A172 (cell line): ENCODE data around the gene RAP1GDS1. TPM values are rescaled to one million over a fixed set of nuclear protein-coding genes. Genes with fewer than 3 reads are reported as not detected.
"Not testable (repeated sequence)": the region's sequence is repeated elsewhere in the genome, so short reads cannot be mapped to it uniquely, and the experiment has no call there.

Experiments
- DNase-seq: peaks from one replicate; pipeline ENCODE4 v3.0.0-alpha.2; 2015; ENCODE audit warnings: low spot score
- total RNA-seq: library from RNA; depleted of rRNA; stranded (reverse); fragments of >200 nt; shearing (Covaris generic); gene quantifications from 2 replicates; pipeline ENCODE4 v1.2.3, GENCODE V29; 2014

Gene RAP1GDS1
- total RNA-seq, 1 experiment from 2014 or later = 50.2 TPM

DNA sequence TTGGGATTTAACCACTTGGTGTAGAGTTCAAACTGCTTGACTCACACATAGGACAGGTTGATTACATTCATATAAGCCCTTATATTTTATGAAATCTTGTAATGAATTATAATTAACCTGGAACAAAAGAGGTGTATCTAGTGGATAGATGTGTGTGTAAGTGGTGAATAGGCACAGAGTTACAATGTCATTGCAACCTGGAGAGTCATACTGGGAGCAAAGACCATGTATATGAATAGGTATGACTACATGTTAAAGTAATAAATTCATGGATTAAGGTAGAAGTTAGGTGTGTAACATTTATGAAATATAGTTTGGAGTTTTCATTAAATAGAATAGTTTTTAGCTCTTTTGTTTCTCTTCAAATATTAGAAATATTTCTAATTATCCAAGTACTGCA is 26.1 kb downstream of the RAP1GDS1 start:
- DNase-seq = no peak

DNA sequence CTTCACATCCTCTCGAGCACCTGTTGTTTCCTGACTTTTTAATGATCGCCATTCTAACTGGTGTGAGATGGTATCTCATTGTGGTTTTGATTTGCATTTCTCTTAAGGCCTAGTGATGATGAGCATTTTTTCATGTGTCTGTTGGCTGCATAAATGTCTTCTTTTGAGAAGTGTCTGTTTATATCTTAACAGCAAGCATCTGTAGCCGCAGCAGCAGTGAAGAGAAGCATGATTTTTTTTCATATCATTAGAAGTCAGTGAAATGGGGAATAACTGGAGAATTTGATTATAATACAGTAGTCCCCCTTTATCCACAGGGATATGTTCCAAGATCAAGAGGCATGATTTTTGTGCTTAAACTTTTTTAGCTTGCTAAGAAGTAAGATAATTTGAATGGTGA is 27.5 kb downstream of the RAP1GDS1 start:
- DNase-seq = not testable (repeated sequence)

DNA sequence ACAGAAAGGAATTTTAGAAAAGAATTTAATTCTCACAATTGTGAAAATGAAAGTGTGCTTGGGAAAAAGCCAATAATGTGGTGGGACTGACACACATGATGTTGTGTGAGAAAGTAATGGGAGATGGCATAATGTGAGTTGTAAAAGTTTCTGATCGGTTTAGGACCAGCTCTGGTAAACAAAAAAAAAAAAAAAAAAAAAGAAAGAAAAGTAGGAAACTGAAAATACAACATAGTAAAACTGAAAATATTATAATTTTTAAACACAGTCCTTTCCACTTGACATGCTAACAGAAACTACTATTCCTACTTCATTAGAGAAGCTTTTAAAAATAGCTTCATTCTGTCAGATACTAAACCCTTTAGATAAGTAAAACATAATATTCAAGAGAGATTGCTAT is 28.2 kb downstream of the RAP1GDS1 start:
- DNase-seq = no peak

DNA sequence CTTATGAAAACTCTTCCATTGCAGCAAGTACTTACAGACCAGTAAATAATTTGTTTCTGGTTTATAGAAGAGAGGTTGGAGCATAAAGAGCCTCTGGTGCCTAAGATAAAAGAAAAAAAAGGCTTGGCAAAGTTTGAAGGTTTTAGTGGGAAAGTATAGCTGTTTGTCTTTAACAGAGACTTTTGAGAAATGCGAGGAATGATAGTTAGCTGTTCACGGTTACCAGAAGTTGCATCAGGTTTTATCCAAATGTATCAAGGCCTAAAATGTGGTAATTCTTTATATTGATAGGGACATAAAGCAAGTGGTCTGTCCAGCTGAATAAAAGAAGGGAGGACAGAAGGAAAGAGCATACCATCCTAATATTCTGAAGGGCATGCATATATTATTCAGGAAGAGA is 29.3 kb downstream of the RAP1GDS1 start:
- DNase-seq = no peak

DNA sequence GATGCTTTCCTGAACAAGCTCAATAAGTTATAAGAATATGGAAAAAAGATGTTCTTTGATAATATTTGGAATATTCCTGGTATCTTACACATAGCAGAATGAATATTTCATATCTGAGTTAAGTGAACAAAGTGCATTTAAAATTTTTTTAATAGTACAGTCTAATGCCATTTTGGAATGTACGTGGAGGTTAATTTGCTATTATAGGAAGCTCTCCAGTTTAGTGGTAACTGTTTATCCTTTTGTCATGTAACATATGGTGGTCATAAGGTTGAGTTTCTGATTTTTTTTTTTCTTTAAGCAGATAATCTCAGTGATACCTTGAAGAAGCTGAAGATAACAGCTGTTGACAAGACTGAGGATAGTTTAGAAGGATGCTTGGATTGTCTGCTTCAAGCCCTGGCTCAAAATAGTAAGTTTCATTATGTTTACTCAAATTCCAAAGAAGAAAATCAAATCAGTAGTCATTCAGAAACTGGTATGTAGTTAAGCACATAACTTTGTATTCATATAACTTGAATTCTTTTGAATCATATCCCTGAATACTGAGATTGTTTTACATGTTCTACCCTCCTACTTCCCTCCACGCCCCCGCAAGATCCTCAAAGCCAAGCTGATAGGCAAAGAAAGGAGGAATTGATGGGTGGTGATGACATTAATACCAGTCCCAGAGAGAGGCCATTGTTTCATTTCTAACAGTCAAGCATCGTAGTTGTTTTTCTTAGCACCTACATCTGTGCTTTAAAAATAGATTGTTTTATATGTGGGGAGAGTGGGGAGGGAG is 32.1 kb downstream of the RAP1GDS1 start:
- DNase-seq = no peak

DNA sequence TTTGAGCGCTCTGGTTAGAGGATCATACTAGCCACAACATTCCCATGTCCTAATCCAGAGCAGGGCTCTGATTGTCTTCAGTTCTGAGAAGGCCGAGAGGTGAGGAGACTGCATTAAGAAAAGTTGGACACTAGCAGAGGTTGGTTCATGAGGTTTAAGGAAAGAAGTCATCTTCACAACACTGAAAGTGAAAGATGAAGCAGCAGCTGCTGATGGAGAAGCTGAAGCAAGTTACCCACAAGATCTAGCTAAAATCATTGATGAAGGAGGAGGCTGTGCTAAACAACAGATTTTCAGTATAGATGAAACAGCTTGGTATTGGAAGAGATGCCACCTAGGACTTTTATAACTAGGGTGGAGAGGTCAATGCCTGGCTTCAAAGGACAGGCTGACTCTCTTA is 36.8 kb downstream of the RAP1GDS1 start:
- DNase-seq = no peak

DNA sequence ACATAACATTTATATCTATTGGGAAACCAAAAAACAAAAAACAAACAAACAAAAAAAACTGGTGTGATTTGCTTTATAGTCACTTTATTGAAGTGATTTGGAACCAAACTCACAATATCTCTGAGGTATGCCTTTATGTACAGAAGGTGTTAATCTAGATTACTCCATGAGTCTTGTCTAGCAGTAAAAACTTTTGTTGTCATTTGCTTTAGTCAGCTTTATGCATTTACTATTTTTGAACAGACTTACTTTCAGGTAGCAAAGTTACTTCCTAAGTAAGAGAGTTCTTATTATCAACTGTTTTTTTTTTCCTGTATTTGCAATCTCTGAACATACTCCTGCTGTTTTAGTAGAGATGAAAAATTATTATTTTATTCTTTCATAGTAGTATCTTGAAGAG is 39.5 kb downstream of the RAP1GDS1 start:
- no peak for DNase-seq

DNA sequence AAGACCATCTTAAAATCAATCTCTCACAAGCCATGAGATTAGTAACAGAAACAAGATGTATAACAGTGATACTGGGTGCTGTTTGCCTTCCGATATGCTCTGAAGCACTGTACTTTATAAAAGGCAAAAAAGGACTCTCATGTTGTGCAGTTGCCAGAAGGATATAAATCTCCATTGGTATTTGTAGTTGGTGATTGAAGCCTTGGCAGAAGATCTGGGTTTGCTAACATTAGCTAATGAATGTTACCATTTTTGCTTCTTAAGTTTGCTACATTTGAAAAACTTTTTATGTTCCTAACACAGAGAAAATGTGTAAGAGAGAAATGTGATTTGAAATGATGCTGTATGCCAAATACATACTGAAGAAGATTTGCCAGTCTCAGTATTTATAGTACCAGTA is 44.4 kb downstream of the RAP1GDS1 start:
- DNase-seq = no peak

DNA sequence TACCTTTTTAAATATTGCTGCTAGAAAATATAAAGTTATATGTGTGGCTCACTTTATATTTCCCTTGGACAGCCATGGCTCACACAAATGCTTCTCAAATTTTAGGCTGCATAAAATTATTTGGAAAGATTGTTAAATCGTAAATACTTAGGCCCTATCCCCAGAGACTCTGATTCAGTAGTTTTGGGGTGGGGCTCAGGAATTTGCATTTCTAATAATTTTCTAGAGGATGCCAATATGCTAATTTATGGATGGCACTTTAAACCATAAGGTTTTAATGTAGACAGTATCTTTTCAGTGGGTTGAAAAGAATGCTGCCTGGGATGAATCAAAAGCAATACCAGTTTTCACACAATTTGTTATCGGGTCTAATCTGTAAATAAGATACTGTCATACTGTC is 49.7 kb downstream of the RAP1GDS1 start:
- DNase-seq = no peak

DNA sequence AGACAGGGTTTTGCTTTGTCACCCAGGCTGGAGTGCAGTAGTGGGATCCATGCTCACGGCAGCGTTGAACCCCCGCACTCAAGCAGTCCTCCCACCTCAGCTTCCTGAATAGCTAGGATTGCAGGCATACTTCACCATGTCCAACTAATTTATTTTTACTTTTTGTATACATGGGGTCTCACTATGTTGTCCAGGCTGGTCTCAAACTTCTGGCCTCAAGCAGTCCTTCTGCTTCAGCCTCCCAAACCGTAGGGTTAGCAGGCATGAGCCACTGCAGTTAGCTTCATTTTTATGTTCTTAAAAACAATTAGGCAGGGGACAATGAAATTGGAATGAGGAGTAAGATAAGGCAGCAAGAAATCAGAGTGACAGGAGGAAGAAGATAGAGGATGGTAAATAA is 50.5 kb downstream of the RAP1GDS1 start:
- no peak for DNase-seq

DNA sequence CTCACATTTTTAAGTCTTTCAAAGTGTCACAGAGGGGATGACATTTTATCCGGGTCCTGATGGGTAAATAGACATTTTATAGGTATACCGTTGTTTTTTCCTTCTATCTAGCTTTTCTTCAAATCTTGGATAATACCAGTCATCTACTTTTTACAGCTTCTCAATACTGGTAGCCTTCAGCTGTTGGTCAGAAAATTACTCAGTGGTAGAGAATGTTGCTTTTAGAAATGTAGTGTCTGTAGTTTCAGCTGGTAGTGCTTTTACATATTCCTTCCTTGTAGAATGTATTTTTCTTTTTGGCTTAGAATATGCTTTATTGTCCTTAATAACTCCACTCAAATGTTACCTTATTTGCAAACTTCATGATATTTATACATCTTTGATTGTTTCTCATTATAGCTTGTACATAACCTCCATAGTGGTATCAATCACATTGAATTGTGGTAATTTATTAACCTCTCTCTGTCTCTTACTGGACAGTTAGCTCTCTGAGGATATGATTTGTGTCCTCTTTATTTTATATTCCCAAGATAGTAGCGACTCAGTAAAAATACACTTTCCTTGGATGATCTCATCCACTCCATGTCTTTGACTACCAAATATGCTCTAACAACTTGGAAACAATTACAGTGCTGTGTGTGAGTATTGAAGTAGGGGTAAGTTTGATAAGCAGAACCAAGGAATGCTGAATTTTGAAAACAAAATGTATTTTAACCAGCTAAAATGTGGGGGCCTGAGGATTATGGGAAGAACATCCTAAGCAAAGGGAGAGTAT is 53.8 kb downstream of the RAP1GDS1 start:
- no peak for DNase-seq

DNA sequence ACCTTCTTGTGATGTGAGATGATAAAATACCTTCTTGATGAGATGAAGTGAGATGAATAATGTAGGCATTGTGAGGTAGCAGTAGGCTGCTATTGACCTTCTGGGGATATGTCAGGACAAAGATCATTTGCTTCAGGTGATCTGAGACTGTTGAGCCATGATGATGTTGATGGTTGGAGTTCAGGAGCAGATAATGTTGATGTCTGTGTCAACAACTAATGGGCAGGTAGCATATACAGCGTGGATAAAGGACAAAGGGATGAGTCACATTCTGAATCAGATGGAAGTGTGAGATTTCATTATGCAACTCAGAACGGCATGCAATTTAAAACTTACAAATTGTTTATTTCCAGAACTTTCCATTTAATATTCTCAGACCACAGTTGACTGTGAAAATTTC is 57.3 kb downstream of the RAP1GDS1 start:
- DNase-seq = no peak

DNA sequence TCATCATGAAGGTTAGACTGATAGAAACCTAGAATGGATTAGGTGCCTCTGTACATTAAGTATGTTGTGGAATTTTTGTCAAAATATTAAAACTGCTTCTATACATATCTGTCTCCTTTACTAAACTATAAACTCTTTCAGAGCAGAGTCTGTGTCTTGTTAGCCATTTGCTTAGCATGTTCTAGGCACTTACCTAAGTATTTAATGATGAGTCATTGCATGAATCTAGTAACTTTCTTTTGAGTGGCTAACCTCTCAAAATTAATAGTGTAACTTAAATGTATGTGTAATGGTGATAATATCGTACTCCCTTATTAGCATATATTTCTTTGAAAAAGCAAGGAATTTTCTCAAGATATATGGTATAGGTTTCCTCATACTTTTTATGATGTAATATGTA is 57.8 kb downstream of the RAP1GDS1 start:
- DNase-seq = no peak

DNA sequence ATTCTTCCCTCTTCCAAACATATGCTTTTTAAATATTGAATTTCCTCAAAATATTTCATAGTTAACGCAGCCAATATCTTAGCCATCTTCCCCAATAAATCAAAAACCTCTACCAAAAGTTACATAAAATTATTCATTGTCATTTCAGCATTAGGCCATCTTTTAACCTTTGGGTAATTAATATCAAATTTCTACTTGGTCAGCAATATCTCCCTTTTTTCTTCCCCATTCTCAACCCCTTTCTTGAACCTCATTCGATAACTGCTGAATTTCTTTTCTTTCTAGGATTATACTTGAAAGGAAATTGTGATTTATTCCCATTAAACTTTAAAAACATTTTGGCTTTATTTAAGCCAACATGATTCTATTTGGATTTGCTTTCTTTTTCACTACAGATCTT is 65.0 kb downstream of the RAP1GDS1 start:
- no peak for DNase-seq

DNA sequence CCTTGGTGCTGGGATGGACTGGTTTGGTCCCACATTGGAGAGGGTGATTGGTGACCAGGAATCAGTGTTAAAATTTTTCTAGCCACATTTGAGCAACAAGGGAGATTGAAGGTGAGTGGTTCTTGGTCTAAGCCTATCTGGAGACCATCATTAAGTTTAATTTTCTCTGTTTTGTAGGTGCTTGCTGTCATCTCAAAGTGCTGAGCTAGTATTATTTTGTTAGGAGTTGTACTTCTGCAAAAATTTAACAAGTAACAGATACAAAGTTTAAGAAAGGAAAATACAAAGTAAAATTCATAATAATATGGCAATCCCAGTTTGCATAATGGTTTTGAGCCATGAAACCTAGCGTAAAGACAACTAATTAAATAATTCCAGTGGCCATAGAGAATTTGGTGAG is 66.5 kb downstream of the RAP1GDS1 start:
- DNase-seq = no peak

DNA sequence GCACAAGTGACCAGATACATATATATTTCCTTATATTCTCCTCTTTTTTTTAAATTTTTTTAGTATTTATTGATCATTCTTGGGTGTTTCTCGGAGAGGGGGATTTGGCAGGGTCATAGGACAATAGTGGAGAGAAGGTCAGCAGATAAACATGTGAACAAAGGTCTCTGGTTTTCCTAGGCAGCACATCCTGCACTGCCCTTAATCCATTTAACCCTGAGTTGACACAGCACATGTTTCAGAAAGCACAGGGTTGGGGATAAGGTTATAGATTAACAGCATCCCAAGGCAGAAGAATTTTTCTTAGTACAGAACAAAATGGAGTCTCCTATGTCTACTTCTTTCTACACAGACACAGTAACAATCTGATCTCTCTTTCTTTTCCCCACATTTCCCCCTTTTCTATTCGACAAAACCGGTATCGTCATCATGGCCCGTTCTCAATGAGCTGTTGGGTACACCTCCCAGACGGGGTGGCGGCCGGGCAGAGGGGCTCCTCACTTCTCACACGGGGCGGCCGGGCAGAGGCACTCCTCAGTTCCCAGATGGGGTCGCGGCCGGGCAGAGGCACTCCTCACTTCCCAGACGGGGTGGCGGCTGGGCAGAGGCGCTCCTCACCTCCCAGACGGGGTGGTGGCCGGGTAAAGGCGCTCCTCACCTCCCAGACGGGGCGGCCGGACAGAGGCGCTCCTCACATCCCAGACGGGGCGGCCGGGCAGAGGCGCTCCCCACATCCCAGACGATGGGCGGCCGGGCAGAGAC is 68.9 kb downstream of the RAP1GDS1 start:
- DNase-seq = not testable (repeated sequence)

DNA sequence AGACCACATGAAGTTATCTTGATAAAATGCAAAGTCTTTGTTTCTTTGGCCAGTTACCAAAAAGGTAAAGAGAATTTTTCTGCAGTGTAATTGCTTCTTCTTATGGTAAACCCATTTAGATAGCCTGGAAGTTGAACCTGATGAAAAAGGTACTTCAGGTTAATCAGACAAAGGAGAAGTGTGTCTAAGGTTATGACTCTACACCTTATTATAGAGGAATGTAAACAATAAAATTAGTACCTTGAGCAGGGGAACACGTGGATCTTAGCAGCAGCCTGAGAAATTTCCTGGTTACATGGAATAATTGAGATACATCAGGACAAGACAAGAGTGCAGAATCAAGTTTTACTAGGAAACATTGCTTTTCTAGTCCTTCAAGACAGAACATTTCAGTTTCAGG is 70.8 kb downstream of the RAP1GDS1 start:
- DNase-seq = no peak

DNA sequence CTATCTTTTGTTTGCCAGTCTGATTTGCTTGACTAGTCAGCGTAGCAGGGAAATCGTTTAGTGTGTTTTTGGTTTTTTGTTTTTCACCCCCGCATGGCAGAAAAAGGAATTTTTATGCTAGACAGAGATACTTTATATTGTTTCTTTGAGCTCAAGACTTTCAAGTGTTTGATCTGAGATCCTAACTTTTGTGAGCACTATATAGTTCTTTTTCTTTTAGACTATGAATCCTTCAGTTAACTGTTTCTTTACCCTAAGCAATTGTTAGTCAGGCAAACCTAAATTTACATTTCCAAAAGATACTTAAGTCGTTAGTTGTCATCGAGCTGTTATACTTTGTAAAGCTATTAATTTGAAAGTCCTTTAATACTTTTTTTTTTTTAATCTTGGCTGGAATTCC is 73.3 kb downstream of the RAP1GDS1 start:
- DNase-seq = no peak

DNA sequence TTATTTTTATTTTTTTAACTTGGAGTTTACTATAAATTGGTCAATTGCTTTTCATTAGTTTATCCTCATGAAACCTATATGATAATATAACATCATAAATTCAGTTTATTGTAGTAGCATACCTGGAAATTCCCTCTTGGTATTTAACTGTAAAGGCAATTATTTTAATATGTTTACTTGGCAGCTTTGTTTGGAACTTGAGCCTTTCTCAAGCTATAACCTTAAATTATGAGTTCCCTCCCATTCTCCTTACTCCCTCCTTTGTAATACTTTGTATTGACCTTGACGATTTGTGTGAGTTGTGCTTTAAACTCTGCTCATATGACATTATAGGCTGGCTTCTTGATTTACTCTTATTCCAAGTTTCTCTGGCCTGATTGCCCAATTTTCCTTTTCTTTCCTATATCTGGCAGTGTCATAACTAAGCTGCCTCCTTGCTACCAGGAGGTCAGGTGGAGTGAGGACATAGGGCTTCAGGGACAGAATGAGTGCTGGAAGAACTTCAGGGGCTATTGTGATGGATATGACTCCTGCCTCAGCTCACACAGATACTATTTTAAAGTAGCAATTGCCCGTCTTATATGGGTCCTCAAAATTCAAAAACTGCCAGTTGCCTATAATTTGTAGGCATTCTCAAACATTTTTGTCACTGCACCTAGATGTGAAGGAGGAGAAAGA is 77.7 kb downstream of the RAP1GDS1 start:
- no peak for DNase-seq

DNA sequence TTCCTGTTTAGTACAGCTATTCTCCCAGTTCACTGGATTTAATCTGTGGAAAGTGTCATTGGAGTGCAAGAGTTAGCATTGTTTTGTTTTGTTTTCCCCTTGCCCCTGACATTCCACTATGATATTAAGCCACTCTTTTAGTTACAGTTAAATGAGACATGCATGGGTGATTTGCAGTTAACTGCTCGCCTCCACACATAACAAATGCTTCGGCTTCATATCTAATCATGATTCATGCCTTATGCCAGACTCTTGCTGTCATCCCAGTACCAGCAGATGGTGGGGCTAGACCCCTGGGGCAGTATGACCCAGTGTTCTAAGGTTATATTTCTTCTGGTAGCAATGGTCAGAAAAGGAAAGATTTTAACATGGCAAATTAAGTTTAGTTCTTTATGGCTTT is 80.1 kb downstream of the RAP1GDS1 start:
- DNase-seq = peak; percentile 3

DNA sequence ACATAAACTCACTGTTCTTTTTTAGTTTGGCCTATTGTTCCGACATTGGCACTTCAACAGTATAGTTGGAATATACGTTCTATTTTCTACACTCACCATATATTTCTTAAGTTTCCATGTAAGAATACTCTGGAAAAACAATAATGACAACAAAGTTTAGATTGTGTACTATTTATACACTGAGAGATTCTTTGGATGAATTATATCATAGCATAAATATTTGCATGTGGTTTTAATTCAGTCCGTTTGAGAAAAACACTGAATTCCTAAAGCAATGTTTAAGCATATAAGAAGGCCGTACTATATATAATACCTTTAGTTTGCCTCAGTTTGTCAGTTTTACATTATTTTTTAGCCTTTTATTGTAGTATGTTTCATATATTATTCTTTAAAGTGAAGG is 82.4 kb downstream of the RAP1GDS1 start:
- DNase-seq = no peak

DNA sequence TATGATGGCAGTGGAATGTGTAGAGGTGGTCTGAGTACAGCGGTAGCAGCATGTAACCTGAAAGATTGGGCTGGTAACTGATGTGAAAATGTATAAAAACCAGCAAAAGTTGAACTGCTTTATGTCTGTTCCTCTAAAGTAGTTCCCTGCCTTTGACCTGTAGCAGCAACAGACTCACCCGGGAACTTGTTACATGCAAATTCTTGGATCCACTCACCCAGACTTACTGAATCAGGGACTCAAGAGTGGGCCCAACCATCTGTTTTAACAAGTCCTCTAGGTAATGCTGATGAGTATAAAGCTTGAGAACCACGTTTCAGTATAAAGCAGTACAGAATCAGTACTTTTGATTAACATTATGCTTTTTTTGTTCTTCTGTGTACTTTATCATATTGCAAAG is 84.7 kb downstream of the RAP1GDS1 start:
- DNase-seq = no peak
